SU-DHL-6 (cell line): ENCODE data around the gene UBE2F.

Experiments used
- H2AFZ ChIP-seq: fragments of 200-600 bp; sonication (generic); 2 replicates; pipeline ENCODE4 v1.6.1; 2014; ENCODE audit warnings: low read depth, mild to moderate bottlenecking, moderate library complexity, mixed read lengths, antibody characterized with exemption, low read length; ENCODE audit not compliant: severe bottlenecking
- H3F3A ChIP-seq: fragments of 200-600 bp; shearing (Covaris generic); 2 replicates; pipeline ENCODE4 v1.6.0; 2016; ENCODE audit warnings: antibody characterized with exemption, mild to moderate bottlenecking; ENCODE audit not compliant: insufficient read depth
- H3K27ac ChIP-seq: fragments of 200-600 bp; sonication (generic); 2 replicates; pipeline ENCODE4 v1.5.1; 2016; ENCODE audit warnings: low read depth, mild to moderate bottlenecking, low read length, moderate library complexity, mixed read lengths
- H3K27me3 ChIP-seq: fragments of 200-600 bp; sonication (generic), shearing (Covaris generic); 2 replicates; pipeline ENCODE4 v1.6.0; 2014; ENCODE audit warnings: mild to moderate bottlenecking, low read length
- H3K36me3 ChIP-seq: fragments of 200-600 bp; sonication (generic); 2 replicates; pipeline ENCODE4 v1.6.1; 2014; ENCODE audit warnings: mild to moderate bottlenecking, low read length, mixed read lengths
- H3K4me2 ChIP-seq: fragments of 300-600, 200-600 bp; shearing (Covaris generic), sonication (generic); 2 replicates; pipeline ENCODE4 v1.6.0; 2014; ENCODE audit warnings: low read length, low read depth, mild to moderate bottlenecking; ENCODE audit not compliant: poor library complexity, severe bottlenecking
- H3K4me3 ChIP-seq: fragments of 200-600 bp; sonication (generic); 2 replicates; pipeline ENCODE4 v1.5.1; 2014; ENCODE audit warnings: antibody characterized with exemption, low read length, mild to moderate bottlenecking, mixed read lengths; ENCODE audit not compliant: insufficient read depth, poor library complexity, severe bottlenecking
- H3K79me2 ChIP-seq: fragments of 200-600 bp; sonication (generic); 2 replicates; pipeline ENCODE4 v1.6.1; 2014; ENCODE audit warnings: mild to moderate bottlenecking, low read length, moderate library complexity; ENCODE audit not compliant: insufficient read depth
- H3K9ac ChIP-seq: fragments of 200-600 bp; sonication (generic); 2 replicates; pipeline ENCODE4 v1.7.0; 2014; ENCODE audit warnings: mild to moderate bottlenecking, low read length
- H3K9me2 ChIP-seq: fragments of 200-600 bp; sonication (generic); replicated peaks from 2 replicates; pipeline ENCODE4 v1.6.1; 2014; ENCODE audit warnings: low read length; ENCODE audit not compliant: insufficient read depth
- H3K9me3 ChIP-seq: fragments of 200-600 bp; sonication (generic); 2 replicates; pipeline ENCODE4 v1.6.1; 2014; ENCODE audit warnings: low read length, mixed read lengths; ENCODE audit not compliant: insufficient read depth
- H4K20me1 ChIP-seq: fragments of 200-600 bp; sonication (generic); 2 replicates; pipeline ENCODE4 v1.6.1; 2014; ENCODE audit warnings: low read depth, mild to moderate bottlenecking, antibody characterized with exemption, low read length, moderate library complexity, mixed read lengths
- EZH2phosphoT487 ChIP-seq: fragments of 200-600 bp; sonication (generic), shearing (Covaris generic); conservative IDR thresholded peaks from 2 replicates; pipeline ENCODE4 v1.6.1; 2018; ENCODE audit warnings: mild to moderate bottlenecking, antibody characterized with exemption, low read length, moderate library complexity, mixed read lengths
- TF ChIP-seq, protein P1 (sequence below): fragments of 200-600 bp; sonication (generic); IDR thresholded peaks from one replicate; pipeline ENCODE4 v1.5.1; 2017; ENCODE audit warnings: antibody characterized with exemption, mild to moderate bottlenecking, low read length, moderate library complexity; ENCODE audit not compliant: insufficient read depth, poor library complexity, severe bottlenecking

The UBE2F gene

DNA sequence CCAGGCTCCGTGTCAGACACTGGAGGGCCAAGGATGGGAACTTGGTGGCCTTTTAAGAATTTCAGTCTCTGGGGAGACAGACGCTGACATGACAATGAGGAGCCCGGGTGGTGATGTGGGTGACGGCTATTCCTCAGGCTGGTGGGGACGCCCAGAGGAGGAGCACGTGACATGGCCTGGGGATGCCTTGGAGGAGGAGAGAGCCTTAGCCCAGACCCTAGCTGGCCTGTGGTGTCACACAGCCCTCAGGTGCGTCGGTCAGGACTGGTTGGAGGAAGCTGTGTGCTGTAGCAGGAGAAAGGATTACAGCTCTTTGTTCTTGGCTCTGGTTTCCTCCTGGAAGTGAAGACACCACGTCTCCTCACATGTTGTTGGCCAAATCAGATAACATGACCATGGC is 54.0 kb downstream of the UBE2F start:
- H2AFZ ChIP-seq, result no peak overlapping the region
- H4K20me1 ChIP-seq, result no peaks in the 10 kb centered on the region
- H3K27me3 ChIP-seq, result no peaks in the 10 kb centered on the region
- no peak overlapping the region for H3K9ac ChIP-seq
- H3K4me2 ChIP-seq, result no peak overlapping the region
- no peaks in the 10 kb centered on the region for H3K9me2 ChIP-seq
- no peaks in the 10 kb centered on the region for H3K79me2 ChIP-seq
- H3K9me3 ChIP-seq, result no peaks in the 10 kb centered on the region
- no peak overlapping the region for H3K27ac ChIP-seq
- H3F3A ChIP-seq, result no peaks in the 10 kb centered on the region
- TF ChIP-seq, protein P1, sequence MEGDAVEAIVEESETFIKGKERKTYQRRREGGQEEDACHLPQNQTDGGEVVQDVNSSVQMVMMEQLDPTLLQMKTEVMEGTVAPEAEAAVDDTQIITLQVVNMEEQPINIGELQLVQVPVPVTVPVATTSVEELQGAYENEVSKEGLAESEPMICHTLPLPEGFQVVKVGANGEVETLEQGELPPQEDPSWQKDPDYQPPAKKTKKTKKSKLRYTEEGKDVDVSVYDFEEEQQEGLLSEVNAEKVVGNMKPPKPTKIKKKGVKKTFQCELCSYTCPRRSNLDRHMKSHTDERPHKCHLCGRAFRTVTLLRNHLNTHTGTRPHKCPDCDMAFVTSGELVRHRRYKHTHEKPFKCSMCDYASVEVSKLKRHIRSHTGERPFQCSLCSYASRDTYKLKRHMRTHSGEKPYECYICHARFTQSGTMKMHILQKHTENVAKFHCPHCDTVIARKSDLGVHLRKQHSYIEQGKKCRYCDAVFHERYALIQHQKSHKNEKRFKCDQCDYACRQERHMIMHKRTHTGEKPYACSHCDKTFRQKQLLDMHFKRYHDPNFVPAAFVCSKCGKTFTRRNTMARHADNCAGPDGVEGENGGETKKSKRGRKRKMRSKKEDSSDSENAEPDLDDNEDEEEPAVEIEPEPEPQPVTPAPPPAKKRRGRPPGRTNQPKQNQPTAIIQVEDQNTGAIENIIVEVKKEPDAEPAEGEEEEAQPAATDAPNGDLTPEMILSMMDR, result no peak
- TF ChIP-seq EZH2phosphoT487, result no peak
- no peaks in the 10 kb centered on the region for H3K36me3 ChIP-seq
- H3K4me3 ChIP-seq, result no peak overlapping the region

DNA sequence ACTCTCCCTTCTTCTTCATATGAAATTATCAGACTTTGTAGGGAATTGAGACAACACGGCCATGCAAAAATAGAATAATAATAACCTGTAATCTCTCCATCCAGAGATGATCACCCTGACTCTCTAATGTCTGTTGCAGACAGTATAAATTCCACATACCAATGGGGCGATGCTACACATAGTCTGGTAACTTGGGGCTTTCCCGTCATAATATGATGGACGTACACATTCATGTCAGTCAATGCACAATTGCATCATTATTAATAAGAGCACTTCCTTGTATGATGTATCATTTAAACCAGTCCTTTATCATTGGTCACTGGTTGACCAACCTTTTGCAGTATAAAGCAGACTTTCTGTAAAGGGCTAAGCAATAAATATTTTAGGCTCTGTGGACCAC is 54.5 kb downstream of the UBE2F start:
- Histone ChIP-seq H3K36me3 (no peaks in the 10 kb centered on the region), H3K9me3 (no peaks in the 10 kb centered on the region), H3F3A (no peaks in the 10 kb centered on the region), H3K79me2 (no peaks in the 10 kb centered on the region), H2AFZ (no peak overlapping the region), H3K9me2 (no peaks in the 10 kb centered on the region), H3K4me2 (no peak overlapping the region), H3K9ac (no peak overlapping the region), H4K20me1 (no peaks in the 10 kb centered on the region), H3K4me3 (no peak overlapping the region), H3K27me3 (no peaks in the 10 kb centered on the region), H3K27ac (no peak overlapping the region)
- no peak for TF ChIP-seq EZH2phosphoT487
- TF ChIP-seq, protein P1, result no peak

GRCh38 chr2:238022594-238023157 is 55.9 kb downstream of the UBE2F start:
- H3K79me2 ChIP-seq, result no peaks in the 10 kb centered on the region
- no peaks in the 10 kb centered on the region for H3K36me3 ChIP-seq
- no peaks in the 10 kb centered on the region for H3K9me3 ChIP-seq
- H4K20me1 ChIP-seq, result no peaks in the 10 kb centered on the region
- H3K27me3 ChIP-seq, result no peaks in the 10 kb centered on the region
- no peak overlapping the region for H3K4me3 ChIP-seq
- H3F3A ChIP-seq, result no peaks in the 10 kb centered on the region
- no peak overlapping the region for H3K9ac ChIP-seq
- H3K9me2 ChIP-seq, result no peaks in the 10 kb centered on the region
- no peak for TF ChIP-seq EZH2phosphoT487
- TF ChIP-seq, protein P1, result no peak
- no peak overlapping the region for H3K27ac ChIP-seq
- no peak overlapping the region for H3K4me2 ChIP-seq
- H2AFZ ChIP-seq, result no peak overlapping the region
